NCI-H1105 treated with DMSO at 0.1 percent for 48 hours (cell line): ENCODE data around the gene FXN.
"Not testable (repeated sequence)": the region's sequence is repeated elsewhere in the genome, so short reads cannot be mapped to it uniquely, and the experiment has no call there.

Experiments
- DNase-seq: peaks from one replicate; lab custom pipeline; 2025; lab: John Stamatoyannopoulos, UW

Gene FXN

DNA sequence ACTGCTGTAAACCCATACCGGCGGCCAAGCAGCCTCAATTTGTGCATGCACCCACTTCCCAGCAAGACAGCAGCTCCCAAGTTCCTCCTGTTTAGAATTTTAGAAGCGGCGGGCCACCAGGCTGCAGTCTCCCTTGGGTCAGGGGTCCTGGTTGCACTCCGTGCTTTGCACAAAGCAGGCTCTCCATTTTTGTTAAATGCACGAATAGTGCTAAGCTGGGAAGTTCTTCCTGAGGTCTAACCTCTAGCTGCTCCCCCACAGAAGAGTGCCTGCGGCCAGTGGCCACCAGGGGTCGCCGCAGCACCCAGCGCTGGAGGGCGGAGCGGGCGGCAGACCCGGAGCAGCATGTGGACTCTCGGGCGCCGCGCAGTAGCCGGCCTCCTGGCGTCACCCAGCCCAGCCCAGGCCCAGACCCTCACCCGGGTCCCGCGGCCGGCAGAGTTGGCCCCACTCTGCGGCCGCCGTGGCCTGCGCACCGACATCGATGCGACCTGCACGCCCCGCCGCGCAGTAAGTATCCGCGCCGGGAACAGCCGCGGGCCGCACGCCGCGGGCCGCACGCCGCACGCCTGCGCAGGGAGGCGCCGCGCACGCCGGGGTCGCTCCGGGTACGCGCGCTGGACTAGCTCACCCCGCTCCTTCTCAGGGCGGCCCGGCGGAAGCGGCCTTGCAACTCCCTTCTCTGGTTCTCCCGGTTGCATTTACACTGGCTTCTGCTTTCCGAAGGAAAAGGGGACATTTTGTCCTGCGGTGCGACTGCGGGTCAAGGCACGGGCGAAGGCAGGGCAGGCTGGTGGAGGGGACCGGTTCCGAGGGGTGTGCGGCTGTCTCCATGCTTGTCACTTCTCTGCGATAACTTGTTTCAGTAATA is at the start of gene FXN:
Gene FXN (plus strand): TSS at position 315 of the 871 bp plus-strand sequence. CDS start 31 bp downstream, at position 346.
- peak; percentile 65 for DNase-seq

DNA sequence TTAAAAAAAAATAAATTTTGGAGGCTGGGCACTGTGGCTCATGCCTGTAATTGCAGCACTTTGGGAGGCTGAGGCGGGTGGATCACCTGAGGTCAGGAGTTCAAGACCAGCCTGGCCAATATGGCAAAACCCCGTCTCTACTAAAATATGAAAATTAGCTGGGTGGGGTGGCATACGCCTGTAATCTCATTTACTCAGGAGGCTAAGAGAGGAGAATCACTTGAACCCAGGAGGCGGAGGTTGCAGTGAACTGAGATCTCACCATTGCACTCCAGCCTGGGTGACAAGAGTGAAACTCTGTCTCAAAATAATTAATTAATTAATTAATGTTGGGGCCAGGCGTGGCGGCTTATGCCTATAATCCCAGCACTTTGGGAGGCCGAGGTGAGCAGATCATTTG is 48.6 kb upstream of the FXN start:
- DNase-seq, result not testable (repeated sequence)

DNA sequence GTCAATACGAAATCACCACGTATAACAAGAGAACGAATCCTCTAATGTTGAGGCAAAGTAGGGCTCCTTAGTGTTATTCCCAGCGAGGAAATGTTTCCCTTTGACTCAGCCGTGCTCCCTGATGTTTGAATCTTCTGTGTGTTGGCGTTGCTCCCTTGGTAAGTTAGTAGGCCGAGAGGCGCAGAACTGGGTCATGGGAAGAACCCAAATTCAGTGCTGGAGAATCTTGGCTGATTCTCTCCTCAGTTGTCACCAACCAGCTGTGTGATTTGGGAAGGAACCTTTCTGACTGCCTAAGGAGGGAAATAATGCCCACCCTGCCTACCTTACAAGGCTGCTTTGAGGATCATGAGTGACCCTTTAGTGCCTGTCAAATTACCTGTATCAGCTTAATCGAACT is 44.1 kb upstream of the FXN start:
- DNase-seq, result no peak

DNA sequence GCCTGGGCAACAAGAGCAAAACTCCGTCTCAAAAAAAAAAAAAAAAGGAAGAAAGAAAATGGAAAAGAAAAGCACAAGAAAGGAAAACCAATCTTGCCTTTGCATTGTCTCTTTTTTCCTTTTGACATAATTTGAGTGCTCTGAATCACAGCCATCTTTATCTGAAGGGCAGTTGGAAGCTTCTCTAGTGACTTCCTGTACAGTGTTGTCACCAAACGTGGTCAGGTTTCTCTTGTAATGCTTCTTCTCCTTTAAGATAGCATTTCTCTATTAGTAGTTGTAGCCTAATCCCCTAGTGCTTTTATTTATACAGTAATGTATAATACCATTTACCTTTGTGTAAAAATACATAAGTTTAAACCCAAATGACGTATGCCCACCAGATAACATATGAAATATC is 39.8 kb upstream of the FXN start:
- DNase-seq, result no peak

DNA sequence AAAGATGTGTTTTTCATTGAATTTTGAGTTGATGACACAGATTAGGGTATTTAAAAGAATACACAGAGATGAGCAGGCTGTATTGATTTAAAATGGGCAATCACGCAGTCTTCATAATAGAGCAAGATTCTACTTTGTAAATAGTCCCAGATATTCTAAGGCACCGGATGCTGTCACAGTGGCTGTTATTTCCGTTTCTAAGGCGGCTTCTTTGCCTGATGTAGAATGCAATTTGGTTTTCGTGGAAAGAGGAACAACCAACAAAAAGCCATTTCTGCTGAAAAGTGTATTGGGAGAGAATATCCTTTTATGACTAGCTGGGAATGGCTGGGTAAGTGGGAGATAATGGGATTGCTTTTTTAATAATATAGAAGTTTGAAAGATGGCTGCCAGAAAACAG is 39.1 kb upstream of the FXN start:
- no peak for DNase-seq

DNA sequence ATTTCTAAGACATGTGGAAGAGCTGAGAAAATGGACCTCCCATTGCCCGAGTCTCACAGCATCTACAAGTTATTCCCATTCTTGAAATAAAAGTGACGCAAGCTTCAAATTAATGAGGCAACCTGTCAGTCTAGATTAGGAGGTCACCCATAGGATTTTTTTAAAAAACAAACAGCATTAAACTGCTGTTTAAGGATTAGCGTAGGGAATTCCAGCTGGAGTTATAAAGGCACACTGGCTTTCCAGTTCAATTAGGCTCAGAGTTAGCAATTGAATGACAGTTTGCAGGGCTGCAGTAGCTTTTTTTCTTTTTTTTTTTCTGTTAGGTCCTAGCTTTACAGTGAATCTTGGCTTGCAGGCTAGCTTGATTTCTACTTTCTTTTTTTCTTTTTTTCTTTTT is 37.9 kb upstream of the FXN start:
- DNase-seq, result no peak

DNA sequence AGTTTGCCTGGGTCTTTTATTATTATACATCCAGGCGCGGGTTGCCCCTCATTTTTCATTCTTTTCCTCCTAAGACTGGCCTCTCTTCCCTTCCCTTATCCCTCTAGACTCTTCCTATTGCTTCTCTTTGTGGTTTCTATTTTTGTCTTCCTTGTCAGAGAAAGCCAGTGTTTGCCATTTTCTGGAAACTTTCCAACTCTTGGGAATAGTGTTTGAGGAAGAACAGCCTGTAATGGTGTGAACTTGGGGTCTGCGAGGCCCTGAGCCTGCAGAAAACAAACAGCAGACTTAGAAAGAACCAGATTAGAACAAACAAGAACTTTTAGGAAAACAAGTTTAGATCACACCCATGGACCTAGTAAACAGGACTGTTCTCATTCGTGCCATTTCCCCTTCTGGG is 37.2 kb upstream of the FXN start:
- DNase-seq, result no peak

DNA sequence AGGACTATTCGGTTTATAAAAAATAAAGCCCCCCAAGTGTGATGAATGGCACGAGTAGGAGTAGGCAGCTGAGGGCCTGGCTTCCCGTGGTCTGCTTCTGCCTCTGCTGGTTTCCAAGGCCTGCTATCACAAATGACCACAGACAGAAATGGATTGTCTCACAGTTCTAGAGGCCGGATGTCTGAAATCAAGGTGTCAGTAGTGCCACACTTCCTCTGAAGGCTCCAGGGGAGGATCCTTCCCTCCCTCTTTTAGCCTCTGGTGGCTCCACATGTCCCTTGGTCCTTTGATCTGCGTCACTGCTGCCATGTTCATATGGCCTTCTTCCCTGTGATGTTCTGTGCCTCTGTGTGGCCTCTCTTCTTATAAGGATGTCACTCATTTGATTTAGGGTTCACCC is 36.7 kb upstream of the FXN start:
- DNase-seq, result no peak

DNA sequence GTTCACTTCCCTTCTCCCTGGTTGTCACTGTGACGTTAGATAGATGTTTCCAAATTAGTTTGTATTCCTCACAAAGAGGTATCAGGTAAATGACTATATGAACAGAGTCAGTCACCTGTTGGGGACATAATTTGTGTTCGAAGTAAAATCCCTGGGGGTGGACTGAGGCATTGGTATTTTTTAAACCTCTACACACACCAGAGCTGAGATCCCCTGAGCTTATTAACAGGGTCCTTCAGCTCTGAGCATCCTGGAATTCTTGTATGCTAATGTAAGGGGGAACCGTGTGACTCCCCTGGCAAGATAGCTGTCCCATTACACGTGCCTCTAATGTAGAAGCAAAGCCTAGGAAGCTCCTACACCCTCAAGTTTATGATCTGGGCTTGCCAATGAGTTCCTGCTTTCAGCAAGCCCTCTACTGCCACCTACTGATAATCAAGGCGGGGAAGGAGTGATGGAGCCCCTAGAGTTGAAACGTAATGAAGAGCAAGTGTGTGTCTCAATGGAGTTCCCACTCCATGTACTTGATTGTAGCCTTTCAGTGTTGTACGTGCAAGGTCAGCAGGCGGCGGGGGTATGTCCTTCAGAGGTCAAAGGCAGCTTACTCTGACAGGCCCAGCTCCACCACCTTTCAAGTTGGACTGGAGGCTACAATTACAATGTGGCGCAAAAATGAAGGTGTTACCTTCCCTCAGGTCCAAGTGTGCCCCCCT is 36.0 kb upstream of the FXN start:
- DNase-seq, result peak; percentile 54

DNA sequence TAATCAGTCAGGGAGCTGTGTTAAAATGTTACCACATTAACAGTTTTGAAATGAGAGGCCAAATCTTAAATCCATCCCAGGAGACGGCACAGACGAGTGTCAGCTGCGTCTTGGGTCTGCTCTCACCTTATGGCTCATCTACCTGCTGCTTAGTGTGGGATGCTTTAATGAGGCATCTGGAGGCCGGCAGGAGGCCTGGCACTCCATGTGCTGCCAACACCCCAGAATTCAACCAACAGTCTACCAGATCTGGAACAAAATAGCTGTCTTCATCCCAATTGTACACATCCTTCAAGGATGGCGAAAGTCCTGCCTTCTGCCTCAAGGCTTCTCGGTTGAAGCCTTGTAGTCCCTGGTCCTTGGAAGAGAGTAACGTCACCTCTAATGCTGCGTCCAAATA is 33.6 kb upstream of the FXN start:
- no peak for DNase-seq

DNA sequence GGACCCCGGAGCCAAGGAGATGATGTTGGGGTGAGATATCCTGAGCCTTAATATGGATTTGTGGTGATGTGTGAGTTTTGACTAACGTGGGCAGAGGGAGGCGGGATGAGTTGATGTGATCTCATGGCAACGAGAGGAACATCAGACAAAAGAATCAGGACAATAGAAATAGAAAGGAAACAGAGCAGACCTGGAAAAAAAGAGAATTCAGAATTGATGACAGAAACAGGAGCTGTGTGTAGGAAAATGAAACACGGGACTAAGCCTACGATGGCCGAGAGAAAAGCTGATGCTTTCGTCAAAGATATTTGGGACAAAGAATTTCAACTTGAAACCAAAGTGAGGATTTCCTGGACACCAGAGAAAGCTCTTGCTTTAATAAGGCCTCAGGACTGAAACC is 32.5 kb upstream of the FXN start:
- DNase-seq, result no peak

DNA sequence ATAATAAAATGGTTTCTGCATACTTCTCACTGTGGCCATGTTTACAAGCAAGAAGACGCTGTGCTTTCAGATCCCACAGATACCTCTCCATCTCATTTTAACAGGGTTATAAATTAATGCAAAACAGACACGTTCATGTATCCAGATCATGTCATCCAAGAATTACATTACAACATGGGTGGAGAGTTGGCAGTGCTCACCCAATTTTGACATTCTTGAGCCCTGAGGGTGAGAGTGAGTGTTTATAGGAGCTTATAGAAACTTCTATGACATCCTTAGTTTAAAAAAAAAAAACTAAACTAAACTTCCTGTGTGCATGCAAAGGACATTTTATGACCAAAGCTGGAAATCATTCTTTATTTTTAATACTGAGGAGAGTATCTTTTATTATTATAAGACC is 30.7 kb upstream of the FXN start:
- no peak for DNase-seq

DNA sequence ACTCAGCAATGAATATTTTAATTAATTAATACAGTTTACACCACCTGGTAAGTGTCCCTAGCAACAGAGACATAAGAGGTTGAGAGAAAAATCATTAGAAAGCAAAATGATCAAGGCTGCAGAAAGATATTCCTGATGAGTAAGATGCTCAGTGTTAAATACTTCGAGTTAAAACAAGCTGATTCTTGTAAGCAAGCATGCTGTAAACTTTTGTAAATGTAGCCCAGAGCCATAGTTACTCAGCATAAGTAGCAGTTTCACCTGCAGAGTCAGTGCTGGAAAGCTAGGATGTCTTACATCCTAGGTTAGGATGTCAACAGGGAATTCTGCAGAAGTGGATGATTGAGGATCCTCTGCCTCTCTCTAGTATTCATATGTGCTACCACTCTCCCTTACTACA is 25.8 kb upstream of the FXN start:
- no peak for DNase-seq

DNA sequence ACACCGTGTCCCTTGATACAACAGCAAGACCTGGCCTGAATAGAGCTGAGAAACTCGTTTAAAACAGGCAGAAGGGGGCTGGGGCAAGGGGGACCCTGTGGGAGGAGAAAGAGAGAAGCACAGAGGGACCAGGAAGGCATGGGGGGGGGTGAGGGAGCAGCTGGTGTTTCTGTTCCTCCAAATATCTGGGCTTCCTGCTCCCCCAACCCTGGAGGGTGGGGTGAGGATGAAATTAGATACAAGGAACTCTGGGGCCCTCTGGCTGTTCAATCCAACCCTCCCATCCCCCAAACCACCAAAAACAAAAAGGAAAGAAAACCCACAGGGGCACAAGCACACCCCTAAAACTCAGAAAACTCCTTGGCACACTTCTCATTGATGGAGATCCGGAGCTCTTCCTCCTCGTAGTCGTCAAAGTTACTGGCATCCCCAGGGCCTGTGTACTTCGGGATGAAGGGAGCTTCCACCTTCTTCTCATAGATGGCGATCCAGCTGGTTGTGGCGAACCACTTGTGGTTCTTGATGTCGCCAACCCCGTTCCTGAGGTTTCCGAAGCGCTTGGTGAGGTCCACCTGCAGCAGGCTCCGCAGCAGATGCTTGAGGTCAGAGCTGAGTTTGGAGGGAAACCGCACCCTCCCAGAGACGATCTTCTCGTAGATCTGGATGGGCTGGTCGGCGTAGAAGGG is 22.7 kb upstream of the FXN start:
- DNase-seq, result no peak

DNA sequence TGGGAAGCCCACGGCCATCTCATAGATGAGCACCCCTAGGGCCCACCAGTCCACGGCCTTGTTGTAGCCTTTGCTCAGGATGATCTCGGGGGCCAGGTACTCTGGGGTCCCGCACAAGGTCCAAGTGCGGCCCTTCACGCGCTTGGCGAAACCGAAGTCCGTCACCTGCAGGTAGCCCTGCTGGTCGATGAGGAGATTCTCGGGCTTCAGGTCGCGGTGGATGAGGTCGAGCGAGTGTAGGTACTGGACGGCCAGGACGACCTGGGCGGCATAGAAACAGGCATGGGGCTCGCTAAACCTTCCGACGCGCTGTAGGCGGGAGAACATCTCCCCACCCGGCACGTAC is 22.2 kb upstream of the FXN start:
- DNase-seq, result no peak

DNA sequence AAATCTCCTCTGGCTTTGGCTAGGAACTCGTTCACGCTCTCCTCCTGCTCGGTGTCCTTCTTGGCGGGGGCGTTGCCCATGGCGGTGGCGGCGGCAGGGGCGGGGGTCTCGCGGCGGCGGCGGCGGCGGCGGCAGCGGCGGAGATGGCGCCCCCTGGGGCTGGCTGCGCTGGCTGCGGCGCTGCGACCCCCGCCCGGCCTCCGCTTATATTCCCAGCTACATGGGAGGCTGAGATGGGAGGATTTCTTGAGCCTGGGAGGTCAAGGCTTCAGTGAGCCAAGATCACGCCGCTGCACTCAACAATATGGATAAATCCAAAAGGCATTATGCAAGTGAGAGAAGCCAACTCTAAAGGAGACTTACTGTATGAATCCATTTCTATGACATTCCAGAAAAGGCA is 21.5 kb upstream of the FXN start, which contains the start of gene PRKACG:
Gene PRKACG (minus strand): TSS at position 101 of the 400 bp plus-strand sequence. CDS start 21 bp downstream, at position 80.
- no peak for DNase-seq

DNA sequence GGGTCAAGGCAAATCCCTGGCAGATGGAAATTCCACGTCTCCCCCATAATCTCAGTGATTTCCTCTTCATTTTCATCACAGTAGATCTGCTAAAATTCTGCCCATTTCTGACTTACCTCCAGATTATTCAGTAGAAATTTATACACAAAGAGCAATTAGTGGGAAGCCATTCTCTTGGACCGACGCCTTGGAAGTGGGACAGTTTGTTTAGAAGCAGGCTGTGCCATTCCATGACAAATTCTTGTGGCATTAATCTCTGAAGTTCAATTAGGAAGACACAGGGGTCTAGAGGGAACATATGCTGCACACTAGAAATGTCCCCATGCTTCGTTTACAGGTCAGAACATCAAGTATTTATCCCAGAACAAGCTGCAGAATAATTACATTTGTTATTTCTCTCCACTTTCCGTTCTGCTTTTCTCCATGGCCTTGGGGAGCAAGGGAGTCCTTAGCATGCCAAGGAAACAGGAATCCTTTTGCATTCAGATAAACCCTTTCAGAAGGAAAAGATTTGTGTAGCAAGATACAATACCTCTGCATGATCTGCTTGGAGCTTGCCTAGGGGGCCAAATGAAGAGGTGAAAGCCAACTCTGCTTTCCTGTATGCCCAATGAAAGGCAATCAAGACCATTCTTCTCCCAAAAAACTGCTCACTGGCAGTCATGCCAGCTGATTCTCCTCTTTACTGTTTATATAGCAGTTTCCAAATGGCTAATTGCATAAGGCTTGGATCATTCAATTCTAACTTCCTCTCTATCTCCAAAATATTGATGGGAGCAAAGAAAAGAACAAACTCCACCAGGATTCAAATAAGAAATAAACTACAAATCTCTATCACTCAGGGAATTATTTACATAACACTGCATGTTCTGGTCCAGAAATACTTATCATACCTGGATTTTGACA is 19.1 kb upstream of the FXN start:
- DNase-seq, result no peak

DNA sequence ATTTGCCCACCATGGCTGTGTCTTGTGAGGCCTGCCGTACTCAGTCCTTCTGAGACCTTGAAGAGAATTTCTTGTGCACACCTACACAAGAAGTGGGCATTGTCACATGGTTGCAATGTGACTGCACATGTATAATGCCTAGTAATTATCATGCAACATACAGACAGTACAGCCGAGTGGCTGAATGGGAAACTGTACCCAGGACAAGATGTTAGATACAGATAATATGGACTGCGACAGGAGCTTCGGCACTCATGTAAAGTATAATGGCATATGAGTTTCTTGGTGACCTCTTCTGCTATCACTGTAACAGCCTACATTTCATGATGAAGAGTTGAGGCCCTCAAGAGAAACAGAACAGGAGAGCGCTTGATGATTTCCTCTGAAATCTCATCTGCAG is 16.8 kb upstream of the FXN start:
- no peak for DNase-seq

DNA sequence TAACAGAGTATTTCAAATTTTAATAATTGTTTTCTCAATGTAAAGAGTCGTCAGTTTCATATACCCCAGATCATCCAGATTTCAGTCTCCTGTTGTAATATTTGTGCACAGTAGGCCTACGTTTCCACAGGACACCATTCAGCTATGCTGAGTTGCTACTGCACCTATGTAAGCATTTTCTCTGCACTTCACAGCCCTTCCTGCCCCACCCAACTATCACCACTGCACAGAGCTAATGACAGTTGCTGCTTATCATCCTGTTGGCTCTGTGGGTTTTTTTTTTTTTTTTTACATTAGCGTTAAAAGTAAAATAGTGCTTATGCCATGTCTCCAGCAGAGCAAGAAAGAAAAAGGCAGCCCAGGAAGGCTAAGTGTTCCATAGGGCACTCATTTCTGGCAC is 15.7 kb upstream of the FXN start:
- no peak for DNase-seq

DNA sequence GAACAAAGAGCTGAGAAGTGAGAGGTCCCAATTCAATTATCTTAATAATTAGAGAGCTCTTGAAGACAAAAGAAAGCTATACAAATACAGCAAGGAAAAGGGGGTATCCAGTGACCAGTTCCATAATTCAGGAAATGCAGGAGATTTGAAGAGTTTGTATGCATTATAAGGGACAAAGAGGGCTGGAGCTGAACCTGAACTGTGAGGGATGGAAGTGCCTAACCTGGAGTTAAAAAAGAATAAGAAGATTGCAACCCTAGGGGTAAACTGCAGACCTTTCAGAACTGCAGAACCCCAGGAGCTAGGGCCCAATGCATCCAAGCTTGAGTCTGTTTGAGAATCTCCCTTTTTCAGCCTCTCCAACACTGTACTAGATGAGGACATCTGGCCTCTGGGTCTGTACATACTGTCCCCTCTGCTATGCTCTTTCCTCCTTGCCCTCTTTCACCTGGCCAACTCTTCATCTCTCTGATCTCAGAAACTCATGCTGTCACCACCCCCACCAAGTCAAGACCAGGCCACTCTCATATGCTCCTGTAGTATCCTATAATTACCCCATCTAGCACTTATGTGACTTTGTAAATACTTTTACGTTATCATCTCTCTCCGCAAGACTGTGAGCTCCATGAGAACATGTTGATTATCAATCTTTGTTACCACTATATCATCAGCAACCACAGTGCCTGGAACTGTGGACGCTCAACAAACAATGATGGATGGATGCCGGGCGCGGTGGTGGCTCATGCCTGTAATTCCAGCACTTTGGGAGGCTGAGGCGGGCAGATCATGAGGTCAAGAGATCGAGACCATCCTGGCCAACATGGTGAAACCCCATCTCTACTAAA is 15.0 kb upstream of the FXN start:
- no peak for DNase-seq

DNA sequence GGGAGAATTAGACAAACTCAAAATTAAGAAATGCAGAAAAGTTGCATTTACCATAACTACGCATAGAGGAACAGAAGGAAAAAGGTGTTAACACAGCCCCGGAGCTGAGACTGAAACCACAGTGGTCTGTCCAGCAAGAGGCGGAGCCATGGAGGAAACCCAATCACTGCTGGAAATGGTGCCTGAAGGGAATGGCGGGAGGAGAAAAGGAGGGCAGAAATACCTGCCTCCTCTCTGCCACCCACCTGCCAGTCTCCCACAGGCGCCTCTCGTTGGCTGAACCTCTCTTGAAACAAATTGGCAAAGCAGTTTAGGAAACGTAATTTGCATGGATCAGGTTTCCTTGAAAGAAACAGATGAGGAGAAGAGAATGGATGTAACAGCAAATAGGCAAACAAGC is 11.9 kb upstream of the FXN start:
- DNase-seq, result peak; percentile 69
